HG03045 (cell line): ENCODE data around the gene RYR1.
"Not testable (repeated sequence)": the region's sequence is repeated elsewhere in the genome, so short reads cannot be mapped to it uniquely, and the experiment has no call there.

Experiments
- ATAC-seq: cut with Tn5 transposase; IDR thresholded peaks from one replicate; pipeline ENCODE4 v1.9.1; 2021; ENCODE audit warnings: mild to moderate bottlenecking, moderate library complexity; ENCODE audit not compliant: unreplicated experiment

The RYR1 gene

GRCh38 chr19:38488096-38488495 lies 54.6 kb downstream of the RYR1 start:
- no peak for ATAC-seq

- no peak for ATAC-seq
Measured at GRCh38 chr19:38488776-38489481, 55.4 kb downstream of the RYR1 start.

GRCh38 chr19:38490861-38491260 lies 57.4 kb downstream of the RYR1 start:
- ATAC-seq, result no peak

- no peak for ATAC-seq
Measured at GRCh38 chr19:38492181-38492813, 58.8 kb downstream of the RYR1 start.

- ATAC-seq, result no peak
Measured at GRCh38 chr19:38494379-38494778, 60.9 kb downstream of the RYR1 start.

- ATAC-seq, result not testable (repeated sequence)
Measured at GRCh38 chr19:38495375-38495774, 61.9 kb downstream of the RYR1 start.

GRCh38 chr19:38496116-38496515 lies 62.6 kb downstream of the RYR1 start:
- ATAC-seq, result no peak

- no peak for ATAC-seq
Measured at GRCh38 chr19:38496603-38497487, 63.4 kb downstream of the RYR1 start.

GRCh38 chr19:38497907-38498306 lies 64.4 kb downstream of the RYR1 start:
- no peak for ATAC-seq

- ATAC-seq, result no peak
Measured at GRCh38 chr19:38499532-38499931, 66.0 kb downstream of the RYR1 start.

GRCh38 chr19:38500450-38500849 lies 67.0 kb downstream of the RYR1 start:
- ATAC-seq, result no peak

GRCh38 chr19:38502410-38503076 lies 69.1 kb downstream of the RYR1 start:
- no peak for ATAC-seq

- ATAC-seq, result no peak
Measured at GRCh38 chr19:38503077-38503410, 69.6 kb downstream of the RYR1 start.

- no peak for ATAC-seq
Measured at GRCh38 chr19:38505958-38506357, 72.5 kb downstream of the RYR1 start.

GRCh38 chr19:38506375-38506722 lies 72.9 kb downstream of the RYR1 start:
- ATAC-seq, result no peak

GRCh38 chr19:38506723-38507550 lies 73.4 kb downstream of the RYR1 start:
- ATAC-seq, result no peak

GRCh38 chr19:38507551-38508127 lies 74.1 kb downstream of the RYR1 start:
- ATAC-seq, result no peak

GRCh38 chr19:38508507-38508906 lies 75.0 kb downstream of the RYR1 start:
- ATAC-seq, result no peak

GRCh38 chr19:38509027-38509426 lies 75.5 kb downstream of the RYR1 start:
- ATAC-seq, result no peak

GRCh38 chr19:38511074-38511708 lies 77.7 kb downstream of the RYR1 start:
- ATAC-seq, result no peak
